DMS53 (cell line): ENCODE measurements around the gene RTP1.
"Not testable (repeated sequence)": the region's sequence is repeated elsewhere in the genome, so short reads cannot be mapped to it uniquely, and the experiment has no call there.

Source experiments
- DNase-seq: peaks from one replicate; lab custom pipeline; 2025; lab: John Stamatoyannopoulos, UW

Gene RTP1

GRCh38 chr3:187197335-187197649 lies at the start of gene RTP1:
Gene RTP1 (plus strand): TSS chr3:187197486. CDS start chr3:187197516, 30 bp downstream.
- peak; percentile 11 for DNase-seq

GRCh38 chr3:187150186-187150585 lies 47.1 kb upstream of the RTP1 start:
- DNase-seq: no peak

GRCh38 chr3:187150599-187150998 lies 46.7 kb upstream of the RTP1 start:
- DNase-seq: peak; percentile 15

- DNase-seq: no peak
These were observed 35.7 kb upstream of the RTP1 start for GRCh38 chr3:187161556-187161955.

- no peak for DNase-seq
These were observed 34.9 kb upstream of the RTP1 start for GRCh38 chr3:187162265-187162953.

GRCh38 chr3:187165144-187165543 lies 32.1 kb upstream of the RTP1 start:
- DNase-seq: peak; percentile 81

- DNase-seq: no peak
These were observed 30.5 kb upstream of the RTP1 start for GRCh38 chr3:187166750-187167149.

GRCh38 chr3:187167777-187168176 lies 29.5 kb upstream of the RTP1 start:
- no peak for DNase-seq

GRCh38 chr3:187169231-187169960 lies 27.9 kb upstream of the RTP1 start:
- no peak for DNase-seq

- DNase-seq: not testable (repeated sequence)
These were observed 26.4 kb upstream of the RTP1 start for GRCh38 chr3:187170911-187171310.

GRCh38 chr3:187172929-187173328 lies 24.4 kb upstream of the RTP1 start:
- no peak for DNase-seq

GRCh38 chr3:187181454-187182170 lies 15.7 kb upstream of the RTP1 start:
- no peak for DNase-seq

- peak; percentile 51 for DNase-seq
These were observed 13.9 kb upstream of the RTP1 start for GRCh38 chr3:187183210-187183862.

GRCh38 chr3:187183903-187184302 lies 13.4 kb upstream of the RTP1 start:
- DNase-seq: no peak

- DNase-seq: no peak
These were observed 11.5 kb upstream of the RTP1 start for GRCh38 chr3:187185759-187186158.

- DNase-seq: no peak
These were observed 10.9 kb upstream of the RTP1 start for GRCh38 chr3:187186375-187186774.

GRCh38 chr3:187186801-187187421 lies 10.4 kb upstream of the RTP1 start:
- DNase-seq: peak; percentile 80

GRCh38 chr3:187188931-187189330 lies 8.4 kb upstream of the RTP1 start:
- no peak for DNase-seq

- DNase-seq: no peak
These were observed 6.0 kb upstream of the RTP1 start for GRCh38 chr3:187191271-187191670.

- no peak for DNase-seq
These were observed 4.1 kb upstream of the RTP1 start for GRCh38 chr3:187193181-187193580.

GRCh38 chr3:187196573-187197334 lies 532 bp upstream of the RTP1 start:
- DNase-seq: no peak
